H9 (cell line): Measurements from ENCODE around the gene KRTAP5-6. TPM values are rescaled to one million over a fixed set of nuclear protein-coding genes. Genes with fewer than 3 reads are reported as not detected.

ENCODE experiments used
- DNase-seq: peaks from one replicate; pipeline ENCODE4 v3.0.0-alpha.2; 2017
- H2AFZ ChIP-seq: one replicate; pipeline ENCODE4 v1.6.1; 2013; ENCODE audit warnings: mild to moderate bottlenecking, low read length, control low read depth, moderate library complexity
- H2AK5ac ChIP-seq: 2 replicates; pipeline ENCODE4 v1.6.1; 2013; ENCODE audit warnings: low read length, control low read depth, mixed read lengths; ENCODE audit not compliant: insufficient read length
- H2BK120ac ChIP-seq: one replicate; pipeline ENCODE4 v1.6.1; 2013; ENCODE audit warnings: low read depth, mild to moderate bottlenecking, low read length, control low read depth, inconsistent platforms; ENCODE audit not compliant: poor library complexity, severe bottlenecking
- H2BK12ac ChIP-seq: 2 replicates; pipeline ENCODE4 v1.6.1; 2013; ENCODE audit warnings: low read length, control low read depth, mixed read lengths, low read depth; ENCODE audit not compliant: insufficient read length
- H2BK15ac ChIP-seq: 2 replicates; pipeline ENCODE4 v1.6.1; 2013; ENCODE audit warnings: low read depth, low read length, control low read depth
- H2BK20ac ChIP-seq: one replicate; pipeline ENCODE4 v1.6.1; 2013; ENCODE audit warnings: low read depth, mild to moderate bottlenecking, low read length, control low read depth, inconsistent platforms; ENCODE audit not compliant: poor library complexity, severe bottlenecking
- H2BK5ac ChIP-seq: 2 replicates; pipeline ENCODE4 v1.6.1; 2013; ENCODE audit warnings: low read length, control low read depth, mixed read lengths; ENCODE audit not compliant: insufficient read length
- H3K14ac ChIP-seq: 2 replicates; pipeline ENCODE4 v1.6.1; 2013; ENCODE audit warnings: low read length, control low read depth; ENCODE audit not compliant: insufficient read depth
- H3K18ac ChIP-seq: 2 replicates; pipeline ENCODE4 v1.6.1; 2013; ENCODE audit warnings: low read depth, mild to moderate bottlenecking, mixed read lengths, low read length, control low read depth; ENCODE audit not compliant: insufficient read length
- H3K23ac ChIP-seq: 2 replicates; pipeline ENCODE4 v1.6.1; 2013; ENCODE audit warnings: low read length, control low read depth, mixed read lengths, low read depth; ENCODE audit not compliant: insufficient read length
- H3K23me2 ChIP-seq: 2 replicates; pipeline ENCODE4 v1.6.1; 2013; ENCODE audit warnings: low read depth, mild to moderate bottlenecking, mixed read lengths, low read length, control low read depth; ENCODE audit not compliant: insufficient read length, poor library complexity, severe bottlenecking
- H3K27ac ChIP-seq: 2 replicates; pipeline ENCODE4 v1.5.1; 2013; ENCODE audit warnings: low read length, control low read depth, mixed read lengths, low read depth; ENCODE audit not compliant: insufficient read length
- H3K27me3 ChIP-seq: 2 replicates; pipeline ENCODE4 v1.6.1; 2013; ENCODE audit warnings: low read length, control low read depth, inconsistent platforms; ENCODE audit not compliant: insufficient read depth
- H3K4ac ChIP-seq: 2 replicates; pipeline ENCODE4 v1.6.1; 2013; ENCODE audit warnings: low read depth, mild to moderate bottlenecking, control low read depth, inconsistent platforms, low read length, moderate library complexity
- H3K4me1 ChIP-seq: 2 replicates; pipeline ENCODE4 v1.6.1; 2013; ENCODE audit warnings: low read length, control low read depth, inconsistent platforms; ENCODE audit not compliant: insufficient read depth
- H3K4me2 ChIP-seq: 2 replicates; pipeline ENCODE4 v1.6.1; 2013; ENCODE audit warnings: low read length, control low read depth, mixed read lengths; ENCODE audit not compliant: insufficient read length, insufficient read depth
- H3K56ac ChIP-seq: 2 replicates; pipeline ENCODE4 v1.6.1; 2013; ENCODE audit warnings: low read depth, mild to moderate bottlenecking, mixed read lengths, low read length, control low read depth; ENCODE audit not compliant: insufficient read length
- H3K79me1 ChIP-seq: 2 replicates; pipeline ENCODE4 v1.6.1; 2013; ENCODE audit warnings: low read depth, mild to moderate bottlenecking, moderate library complexity, low read length, control low read depth, inconsistent platforms; ENCODE audit not compliant: insufficient read depth, poor library complexity, severe bottlenecking
- H3K79me2 ChIP-seq: 2 replicates; pipeline ENCODE4 v1.6.1; 2013; ENCODE audit warnings: low read length, control low read depth, inconsistent platforms; ENCODE audit not compliant: insufficient read depth
- H3K9ac ChIP-seq: 2 replicates; pipeline ENCODE4 v1.6.1; 2013; ENCODE audit warnings: low read length, control low read depth, mixed read lengths; ENCODE audit not compliant: insufficient read length; ENCODE audit errors: extremely low read depth
- H3K9me3 ChIP-seq: one replicate; pipeline ENCODE4 v1.6.1; 2013; ENCODE audit warnings: low read depth, low read length, inconsistent platforms; ENCODE audit not compliant: control insufficient read depth
- H3T11ph ChIP-seq: one replicate; pipeline ENCODE4 v1.6.1; 2013; ENCODE audit warnings: mild to moderate bottlenecking, low read length, control low read depth, inconsistent platforms
- H4K20me1 ChIP-seq: one replicate; pipeline ENCODE4 v1.6.1; 2013; ENCODE audit not compliant: control insufficient read depth, insufficient read length, insufficient read depth
- H4K5ac ChIP-seq: 2 replicates; pipeline ENCODE4 v1.6.1; 2013; ENCODE audit warnings: low read depth, mild to moderate bottlenecking, mixed read lengths, low read length, control low read depth; ENCODE audit not compliant: insufficient read length
- H4K8ac ChIP-seq: replicated peaks from 2 replicates; pipeline ENCODE4 v1.6.1; 2013; ENCODE audit warnings: low read length, control low read depth, mixed read lengths, low read depth; ENCODE audit not compliant: insufficient read length
- H4K91ac ChIP-seq: 2 replicates; pipeline ENCODE4 v1.6.1; 2013; ENCODE audit warnings: low read depth, mild to moderate bottlenecking, moderate library complexity, mixed read lengths, low read length, control low read depth; ENCODE audit not compliant: insufficient read length
- H3K27ac Mint-ChIP-seq, 3 experiments: 2 replicates in 2 of 3; 3 replicates in 1 of 3; pipeline ENCODE4 v1.8.0; 2020 to 2021; ENCODE audit warnings: mixed read lengths in 3 of 3, mild to moderate bottlenecking in 1 of 3, moderate library complexity in 1 of 3
- H3K27me3 Mint-ChIP-seq: 2 replicates; pipeline ENCODE4 v1.8.0; 2021; ENCODE audit warnings: low read depth, mild to moderate bottlenecking, moderate library complexity, mixed read lengths
- H3K36me3 Mint-ChIP-seq, 3 experiments: 2 replicates in 2 of 3; 3 replicates in 1 of 3; pipeline ENCODE4 v1.8.0; 2020 to 2021; ENCODE audit warnings: low read depth in 3 of 3, mixed read lengths in 3 of 3; ENCODE audit not compliant: insufficient read depth in 1 of 3
- H3K4me1 Mint-ChIP-seq, 2 experiments: 2 replicates each; pipeline ENCODE4 v1.8.0; 2020; ENCODE audit warnings: mixed read lengths in 2 of 2
- H3K4me3 Mint-ChIP-seq, 2 experiments: 2 replicates in 1 of 2; 3 replicates in 1 of 2; pipeline ENCODE4 v1.8.0; 2020 to 2021; ENCODE audit warnings: mild to moderate bottlenecking in 2 of 2, mixed read lengths in 2 of 2, moderate library complexity in 1 of 2
- H3K9me3 Mint-ChIP-seq, 2 experiments: 2 replicates in 1 of 2; 3 replicates in 1 of 2; pipeline ENCODE4 v1.8.0; 2020; ENCODE audit warnings: mild to moderate bottlenecking in 2 of 2, mixed read lengths in 2 of 2, moderate library complexity in 1 of 2
- CTCF ChIP-seq: fragments of 200-600 bp; sonication (generic); conservative IDR thresholded peaks from 3 replicates; pipeline ENCODE4 v1.8.0; 2021; ENCODE audit warnings: antibody characterized with exemption, mild to moderate bottlenecking
- WGBS: extraction: QIAGEN DNeasy Blood & Tissue Kit; methylation state at CpG from one replicate; pipeline ENCODE4 v1.1.7; 2013; ENCODE audit warnings: missing lambda C conversion rate, low lambda C conversion rate, mixed read lengths; ENCODE audit not compliant: insufficient read length; ENCODE audit errors: extremely low coverage; 5-methylcytosine and 5-hydroxymethylcytosine counted together
- total RNA-seq: library from RNA; stranded (reverse); gene quantifications from 2 replicates; pipeline ENCODE4 v1.2.1, GENCODE V29; 2021

KRTAP5-6 gene
- total RNA-seq, 1 experiment from 2014 or later = not detected

- Histone ChIP-seq H4K8ac (no peak overlapping the region), H3K79me1 (no peaks in the 10 kb centered on the region), H3K23ac (no peak overlapping the region), H2BK120ac (no peak overlapping the region), H2AFZ (no peak overlapping the region), H3K9ac (no peak overlapping the region), H3K9me3 (no peaks in the 10 kb centered on the region), H3T11ph (no peak overlapping the region), H2BK15ac (no peak overlapping the region), H3K18ac (no peak overlapping the region), H4K5ac (no peak overlapping the region), H2BK20ac (no peak overlapping the region), H3K79me2 (no peaks in the 10 kb centered on the region), H3K4me2 (no peak overlapping the region), H4K20me1 (no peaks in the 10 kb centered on the region), H3K27ac (no peak overlapping the region), H4K91ac (no peak overlapping the region), H3K56ac (no peak overlapping the region), H3K23me2 (no peaks in the 10 kb centered on the region), H2AK5ac (no peak overlapping the region), H3K14ac (no peak overlapping the region), H3K4me1 (no peaks in the 10 kb centered on the region), H2BK5ac (no peak overlapping the region), H3K4ac (no peak overlapping the region), H2BK12ac (no peak overlapping the region), H3K27me3 (no peaks in the 10 kb centered on the region)
- no peak overlapping the region for H3K4me3 Mint-ChIP-seq
- H3K36me3 Mint-ChIP-seq = no peaks in the 10 kb centered on the region
- no peaks in the 10 kb centered on the region for H3K9me3 Mint-ChIP-seq
- H3K27ac Mint-ChIP-seq = no peak overlapping the region
- no peak for DNase-seq
- peaks cover 49% of the 10 kb centered on the region for H3K27me3 Mint-ChIP-seq
- WGBS = no CpG with 5 or more reads among the region's 24 CpGs
- TF ChIP-seq CTCF = no peak
- H3K4me1 Mint-ChIP-seq = peaks cover 0 to 4% of the 10 kb centered on the region in 2 experiments; a peak in 2 of 4 replicates
Observed at GRCh38 chr11:1667121-1667850, 29.7 kb upstream of the KRTAP5-6 start.
